Middle frontal gyrus (tissue), 1 donor: ENCODE measurements around the gene DPP10.
"Not testable (repeated sequence)": the region's sequence is repeated elsewhere in the genome, so short reads cannot be mapped to it uniquely, and the experiment has no call there.

Experiments used
- DNase-seq: peaks from one replicate; pipeline ENCODE4 v3.0.0-alpha.2; 2015; ENCODE audit warnings: low spot score; ENCODE audit errors: extremely low spot score

The DPP10 gene

GRCh38 chr2:114442510-114442909 is at the start of gene DPP10:
Gene DPP10, plus strand, starts transcription at chr2:114442641.
- no peak for DNase-seq

- DNase-seq = no peak
These were observed 41.6 kb upstream of the DPP10 start for GRCh38 chr2:114400890-114401289.

GRCh38 chr2:114405247-114406116 is 37.0 kb upstream of the DPP10 start:
- no peak for DNase-seq

GRCh38 chr2:114406347-114406746 is 36.1 kb upstream of the DPP10 start:
- no peak for DNase-seq

GRCh38 chr2:114407353-114407752 is 35.1 kb upstream of the DPP10 start:
- not testable (repeated sequence) for DNase-seq

GRCh38 chr2:114421781-114422180 is 20.7 kb upstream of the DPP10 start:
- no peak for DNase-seq

- DNase-seq = no peak
These were observed 17.7 kb upstream of the DPP10 start for GRCh38 chr2:114424699-114425098.

- DNase-seq = no peak
These were observed 15.7 kb upstream of the DPP10 start for GRCh38 chr2:114426756-114427155.

GRCh38 chr2:114436329-114436728 is 6.1 kb upstream of the DPP10 start:
- DNase-seq = no peak

GRCh38 chr2:114446571-114446970 is 4.1 kb downstream of the DPP10 start:
- DNase-seq = no peak

GRCh38 chr2:114450639-114451038 is 8.2 kb downstream of the DPP10 start:
- DNase-seq = no peak

- DNase-seq = no peak
These were observed 14.1 kb downstream of the DPP10 start for GRCh38 chr2:114456566-114456965.

GRCh38 chr2:114457956-114458355 is 15.5 kb downstream of the DPP10 start:
- DNase-seq = no peak

GRCh38 chr2:114461116-114461515 is 18.7 kb downstream of the DPP10 start:
- no peak for DNase-seq

- DNase-seq = no peak
These were observed 22.7 kb downstream of the DPP10 start for GRCh38 chr2:114464961-114465706.

- DNase-seq = no peak
These were observed 25.9 kb downstream of the DPP10 start for GRCh38 chr2:114468343-114468742.

- no peak for DNase-seq
These were observed 29.8 kb downstream of the DPP10 start for GRCh38 chr2:114472246-114472645.

- no peak for DNase-seq
These were observed 30.3 kb downstream of the DPP10 start for GRCh38 chr2:114472726-114473125.

GRCh38 chr2:114488841-114489530 is 46.5 kb downstream of the DPP10 start:
- DNase-seq = no peak

- DNase-seq = no peak
These were observed 52.6 kb downstream of the DPP10 start for GRCh38 chr2:114495046-114495445.

- no peak for DNase-seq
These were observed 54.5 kb downstream of the DPP10 start for GRCh38 chr2:114496959-114497358.

- DNase-seq = no peak
These were observed 56.7 kb downstream of the DPP10 start for GRCh38 chr2:114499101-114499500.
